Measurements from ENCODE around the gene NUDT16L1.

Gene NUDT16L1

GRCh38 chr16:4679156-4679849, 14.1 kb upstream of the NUDT16L1 start:
- no peak for DNase-seq (ENCODE audit: extremely low read depth, low read depth)
- no peak overlapping the region for H3K4me3 ChIP-seq (replicated peaks; ENCODE audit: low read depth, low read length)
- TF ChIP-seq, protein P1, sequence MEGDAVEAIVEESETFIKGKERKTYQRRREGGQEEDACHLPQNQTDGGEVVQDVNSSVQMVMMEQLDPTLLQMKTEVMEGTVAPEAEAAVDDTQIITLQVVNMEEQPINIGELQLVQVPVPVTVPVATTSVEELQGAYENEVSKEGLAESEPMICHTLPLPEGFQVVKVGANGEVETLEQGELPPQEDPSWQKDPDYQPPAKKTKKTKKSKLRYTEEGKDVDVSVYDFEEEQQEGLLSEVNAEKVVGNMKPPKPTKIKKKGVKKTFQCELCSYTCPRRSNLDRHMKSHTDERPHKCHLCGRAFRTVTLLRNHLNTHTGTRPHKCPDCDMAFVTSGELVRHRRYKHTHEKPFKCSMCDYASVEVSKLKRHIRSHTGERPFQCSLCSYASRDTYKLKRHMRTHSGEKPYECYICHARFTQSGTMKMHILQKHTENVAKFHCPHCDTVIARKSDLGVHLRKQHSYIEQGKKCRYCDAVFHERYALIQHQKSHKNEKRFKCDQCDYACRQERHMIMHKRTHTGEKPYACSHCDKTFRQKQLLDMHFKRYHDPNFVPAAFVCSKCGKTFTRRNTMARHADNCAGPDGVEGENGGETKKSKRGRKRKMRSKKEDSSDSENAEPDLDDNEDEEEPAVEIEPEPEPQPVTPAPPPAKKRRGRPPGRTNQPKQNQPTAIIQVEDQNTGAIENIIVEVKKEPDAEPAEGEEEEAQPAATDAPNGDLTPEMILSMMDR (IDR thresholded peaks at IDR 0.05; ENCODE audit: low read depth, low read length, missing control alignments) = no peak

DNA sequence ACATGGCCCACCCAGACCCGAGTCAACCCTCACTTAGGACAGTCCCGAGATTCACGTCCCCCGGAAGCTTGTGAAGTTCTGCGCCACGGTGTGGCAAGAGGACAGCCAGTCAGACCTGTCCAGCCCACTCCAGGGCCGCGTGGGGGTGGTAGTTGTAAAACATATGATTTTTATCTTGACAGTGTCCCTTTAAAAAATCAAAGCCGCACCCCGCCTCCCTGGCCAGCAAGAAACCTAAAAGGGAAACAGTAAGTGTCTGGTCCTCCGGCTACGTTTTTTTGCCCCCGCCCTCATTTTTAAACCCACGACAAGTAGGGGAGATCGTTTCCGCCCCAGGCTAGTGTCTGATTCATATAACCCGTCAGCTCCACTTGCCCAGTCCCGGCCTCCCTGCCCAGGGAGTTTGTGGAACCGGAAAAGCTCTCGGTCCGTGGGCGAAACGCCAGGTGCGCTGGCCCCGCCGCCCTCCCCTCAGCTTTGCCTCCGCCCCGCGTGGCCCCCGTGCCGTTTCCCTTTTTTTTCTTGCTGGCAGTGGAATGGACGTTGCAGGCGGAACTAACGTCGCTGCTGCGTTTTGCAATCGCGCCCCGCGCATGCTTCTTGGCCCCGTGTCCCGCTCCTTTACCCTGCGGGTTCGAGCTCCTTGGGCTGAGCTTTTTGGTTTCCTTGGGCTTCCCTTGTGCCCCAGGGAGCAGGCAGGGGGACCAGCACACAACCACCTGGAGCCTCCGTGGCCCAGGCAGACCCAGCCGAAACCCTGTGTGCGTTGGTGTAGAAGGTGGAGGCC, 13.3 kb upstream of the NUDT16L1 start:
- no peak for DNase-seq (ENCODE audit: extremely low read depth, low read depth)
- H3K4me3 ChIP-seq (replicated peaks; ENCODE audit: low read depth, low read length) = no peak overlapping the region
- TF ChIP-seq, protein P1 (IDR thresholded peaks at IDR 0.05; ENCODE audit: low read depth, low read length, missing control alignments) = no peak

DNA sequence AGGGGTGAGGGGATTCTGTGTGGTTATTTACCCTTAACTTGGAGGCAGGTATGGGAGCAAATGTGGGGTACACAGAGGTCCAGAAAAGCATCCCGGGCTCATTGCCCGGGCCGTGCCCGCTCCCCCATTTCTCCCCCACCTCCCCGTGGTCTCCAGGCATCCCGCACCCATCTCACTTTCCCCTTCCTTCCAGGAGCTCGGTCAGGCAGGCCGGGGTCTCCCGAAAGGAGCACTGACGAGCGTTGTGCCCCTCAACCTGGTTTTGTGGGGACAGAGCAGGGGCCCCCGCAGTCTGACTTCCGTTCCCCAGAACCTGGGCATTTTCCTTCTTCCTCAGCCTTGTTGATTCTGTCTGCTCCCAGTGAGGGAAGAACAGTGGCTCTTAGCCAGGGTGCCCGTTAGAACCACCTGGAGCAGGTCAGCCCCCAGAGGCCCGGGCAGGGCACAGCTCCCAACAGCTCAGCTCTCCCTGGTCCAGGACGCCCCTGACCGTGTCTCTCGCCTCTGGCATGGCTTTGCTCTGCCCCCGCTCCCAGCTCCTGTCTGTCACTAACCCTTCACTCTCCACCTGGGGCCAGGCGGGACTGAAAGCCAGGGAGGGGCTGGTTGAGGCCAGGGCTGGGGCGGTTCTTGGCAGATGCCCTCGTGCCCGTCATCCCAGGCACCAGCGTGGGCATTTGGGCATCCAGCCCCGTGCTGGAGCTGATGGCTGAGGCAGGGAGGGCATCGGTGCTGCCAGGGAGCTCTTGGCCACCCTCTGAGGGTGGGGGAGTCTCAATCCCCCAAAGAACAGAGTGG, 12.5 kb upstream of the NUDT16L1 start:
- H3K4me3 ChIP-seq (replicated peaks; ENCODE audit: low read depth, low read length) = no peak overlapping the region
- no peak for DNase-seq (ENCODE audit: extremely low read depth, low read depth)
- TF ChIP-seq, protein P1 (IDR thresholded peaks at IDR 0.05; ENCODE audit: low read depth, low read length, missing control alignments) = no peak

DNA sequence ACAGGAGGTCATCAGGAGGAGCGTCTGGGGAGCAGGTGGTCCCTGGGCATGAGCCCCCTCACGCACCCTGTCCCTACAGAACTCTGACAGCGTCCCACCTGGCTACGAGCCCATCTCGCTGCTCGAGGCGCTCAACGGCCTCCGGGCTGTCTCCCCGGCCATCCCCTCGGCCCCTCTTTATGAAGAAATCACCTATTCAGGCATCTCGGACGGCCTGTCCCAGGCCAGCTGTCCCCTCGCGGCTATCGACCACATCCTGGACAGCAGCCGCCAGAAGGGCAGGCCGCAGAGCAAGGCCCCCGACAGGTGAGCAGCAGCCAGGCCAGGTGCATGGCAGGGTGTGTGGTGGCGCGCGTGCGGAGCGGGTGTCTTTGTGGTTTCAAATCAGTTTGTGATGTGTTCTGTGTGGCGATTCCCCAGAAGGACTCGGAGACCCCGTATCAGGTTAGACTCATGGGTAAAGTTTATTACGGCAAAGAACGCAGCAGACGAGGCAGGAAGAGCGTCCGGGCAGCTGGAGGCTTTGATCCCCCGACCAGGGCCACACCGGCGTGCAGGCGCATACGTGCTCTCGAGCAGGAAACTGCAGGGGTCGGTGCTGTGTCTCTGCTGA, 11.8 kb upstream of the NUDT16L1 start:
- no peak overlapping the region for H3K4me3 ChIP-seq (replicated peaks; ENCODE audit: low read depth, low read length)
- TF ChIP-seq, protein P1 (IDR thresholded peaks at IDR 0.05; ENCODE audit: low read depth, low read length, missing control alignments) = no peak
- no peak for DNase-seq (ENCODE audit: extremely low read depth, low read depth)

GRCh38 chr16:4682084-4682591, 11.2 kb upstream of the NUDT16L1 start:
- TF ChIP-seq, protein P1 (IDR thresholded peaks at IDR 0.05; ENCODE audit: low read depth, low read length, missing control alignments) = no peak
- DNase-seq (ENCODE audit: extremely low read depth, low read depth) = no peak
- H3K4me3 ChIP-seq (replicated peaks; ENCODE audit: low read depth, low read length) = no peak overlapping the region

DNA sequence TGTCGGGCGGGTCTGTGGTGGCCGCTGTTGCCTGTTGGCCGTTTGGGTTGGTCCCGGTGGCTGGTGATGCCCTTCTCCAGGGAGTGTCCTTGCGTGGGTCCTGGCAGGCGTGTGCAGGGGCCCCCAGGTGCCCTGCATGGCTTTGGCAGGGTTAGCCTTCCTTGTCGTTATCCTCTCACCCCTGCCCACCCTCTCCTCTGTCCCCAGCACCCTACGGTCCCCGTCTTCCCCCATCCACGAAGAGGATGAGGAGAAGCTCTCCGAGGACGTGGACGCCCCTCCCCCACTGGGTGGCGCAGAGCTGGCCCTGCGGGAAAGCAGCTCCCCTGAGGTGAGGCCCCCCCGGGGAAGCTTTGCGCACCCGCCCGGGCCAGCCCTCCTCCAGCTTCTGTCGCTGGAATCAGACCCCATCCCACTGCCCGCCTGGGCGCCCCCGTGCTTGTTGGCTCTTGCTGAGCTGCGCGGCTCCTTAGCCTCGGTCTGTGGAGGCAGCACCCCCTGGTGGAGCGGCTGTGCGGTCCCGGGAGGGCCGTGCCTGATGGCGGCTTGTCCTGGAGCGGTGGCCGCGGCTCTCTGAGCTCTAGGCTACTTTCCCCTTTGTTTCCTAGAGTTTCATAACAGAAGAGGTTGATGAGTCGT, 10.6 kb upstream of the NUDT16L1 start:
- no peak for DNase-seq (ENCODE audit: extremely low read depth, low read depth)
- no peak overlapping the region for H3K4me3 ChIP-seq (replicated peaks; ENCODE audit: low read depth, low read length)
- TF ChIP-seq, protein P1 (IDR thresholded peaks at IDR 0.05; ENCODE audit: low read depth, low read length, missing control alignments) = peak; percentile 42

All from HFF-Myc (cell line).